DOHH2 (cell line): ENCODE measurements around the gene TTYH2.

Experiments
- EZH2phosphoT487 ChIP-seq: fragments of 200-600 bp; sonication (generic); IDR thresholded peaks from 2 replicates; pipeline ENCODE4 v1.6.1; 2017; ENCODE audit warnings: borderline replicate concordance, mild to moderate bottlenecking, antibody characterized with exemption, low read length, moderate library complexity, mixed read lengths
- TF ChIP-seq, protein P1 (sequence below): fragments of 200-600 bp; sonication (generic); IDR thresholded peaks from one replicate; pipeline ENCODE4 v1.5.1; 2014; ENCODE audit warnings: antibody characterized with exemption, mild to moderate bottlenecking, low read depth, low read length; ENCODE audit not compliant: poor library complexity, severe bottlenecking

DNA sequence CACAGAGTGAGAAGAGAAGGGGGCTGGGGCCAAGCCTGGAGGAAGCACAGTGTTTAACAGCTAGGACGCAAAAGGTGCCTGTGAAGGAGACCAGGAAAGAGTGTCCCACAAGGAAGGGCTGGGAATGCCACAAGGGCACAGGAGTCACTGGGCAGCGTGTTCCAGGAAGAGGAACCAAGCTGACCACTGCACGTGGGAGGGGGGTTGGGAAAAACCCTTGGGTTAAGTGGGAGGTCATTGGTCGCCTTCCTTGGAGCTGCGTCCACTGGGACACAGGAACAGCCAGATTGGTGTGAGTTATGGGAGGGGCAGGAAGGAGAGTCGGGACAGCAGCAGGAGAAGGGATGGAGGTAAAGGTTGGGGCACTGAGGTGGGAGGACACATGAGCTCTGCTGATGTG is 12.9 kb downstream of the TTYH2 start:
- TF ChIP-seq, protein P1, sequence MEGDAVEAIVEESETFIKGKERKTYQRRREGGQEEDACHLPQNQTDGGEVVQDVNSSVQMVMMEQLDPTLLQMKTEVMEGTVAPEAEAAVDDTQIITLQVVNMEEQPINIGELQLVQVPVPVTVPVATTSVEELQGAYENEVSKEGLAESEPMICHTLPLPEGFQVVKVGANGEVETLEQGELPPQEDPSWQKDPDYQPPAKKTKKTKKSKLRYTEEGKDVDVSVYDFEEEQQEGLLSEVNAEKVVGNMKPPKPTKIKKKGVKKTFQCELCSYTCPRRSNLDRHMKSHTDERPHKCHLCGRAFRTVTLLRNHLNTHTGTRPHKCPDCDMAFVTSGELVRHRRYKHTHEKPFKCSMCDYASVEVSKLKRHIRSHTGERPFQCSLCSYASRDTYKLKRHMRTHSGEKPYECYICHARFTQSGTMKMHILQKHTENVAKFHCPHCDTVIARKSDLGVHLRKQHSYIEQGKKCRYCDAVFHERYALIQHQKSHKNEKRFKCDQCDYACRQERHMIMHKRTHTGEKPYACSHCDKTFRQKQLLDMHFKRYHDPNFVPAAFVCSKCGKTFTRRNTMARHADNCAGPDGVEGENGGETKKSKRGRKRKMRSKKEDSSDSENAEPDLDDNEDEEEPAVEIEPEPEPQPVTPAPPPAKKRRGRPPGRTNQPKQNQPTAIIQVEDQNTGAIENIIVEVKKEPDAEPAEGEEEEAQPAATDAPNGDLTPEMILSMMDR, result no peak
- no peak for TF ChIP-seq EZH2phosphoT487
